Skin of body (tissue), 2 donors: ENCODE measurements around the gene RIC8B. TPM values are rescaled to one million over a fixed set of nuclear protein-coding genes. Genes with fewer than 3 reads are reported as not detected.
"Not testable (repeated sequence)": the region's sequence is repeated elsewhere in the genome, so short reads cannot be mapped to it uniquely, and the experiment has no call there.

Experiments used
- DNase-seq: peaks from one replicate; lab custom pipeline; 2025; lab: John Stamatoyannopoulos, UW
- total RNA-seq: library from RNA; depleted of rRNA; stranded (reverse); fragments of >200 nt; gene quantifications from one replicate; pipeline ENCODE4 v1.2.3, GENCODE V29; 2014

RIC8B gene, protein sequence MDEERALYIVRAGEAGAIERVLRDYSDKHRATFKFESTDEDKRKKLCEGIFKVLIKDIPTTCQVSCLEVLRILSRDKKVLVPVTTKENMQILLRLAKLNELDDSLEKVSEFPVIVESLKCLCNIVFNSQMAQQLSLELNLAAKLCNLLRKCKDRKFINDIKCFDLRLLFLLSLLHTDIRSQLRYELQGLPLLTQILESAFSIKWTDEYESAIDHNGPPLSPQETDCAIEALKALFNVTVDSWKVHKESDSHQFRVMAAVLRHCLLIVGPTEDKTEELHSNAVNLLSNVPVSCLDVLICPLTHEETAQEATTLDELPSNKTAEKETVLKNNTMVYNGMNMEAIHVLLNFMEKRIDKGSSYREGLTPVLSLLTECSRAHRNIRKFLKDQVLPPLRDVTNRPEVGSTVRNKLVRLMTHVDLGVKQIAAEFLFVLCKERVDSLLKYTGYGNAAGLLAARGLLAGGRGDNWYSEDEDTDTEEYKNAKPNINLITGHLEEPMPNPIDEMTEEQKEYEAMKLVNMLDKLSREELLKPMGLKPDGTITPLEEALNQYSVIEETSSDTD
- total RNA-seq: 12.7 TPM

DNA sequence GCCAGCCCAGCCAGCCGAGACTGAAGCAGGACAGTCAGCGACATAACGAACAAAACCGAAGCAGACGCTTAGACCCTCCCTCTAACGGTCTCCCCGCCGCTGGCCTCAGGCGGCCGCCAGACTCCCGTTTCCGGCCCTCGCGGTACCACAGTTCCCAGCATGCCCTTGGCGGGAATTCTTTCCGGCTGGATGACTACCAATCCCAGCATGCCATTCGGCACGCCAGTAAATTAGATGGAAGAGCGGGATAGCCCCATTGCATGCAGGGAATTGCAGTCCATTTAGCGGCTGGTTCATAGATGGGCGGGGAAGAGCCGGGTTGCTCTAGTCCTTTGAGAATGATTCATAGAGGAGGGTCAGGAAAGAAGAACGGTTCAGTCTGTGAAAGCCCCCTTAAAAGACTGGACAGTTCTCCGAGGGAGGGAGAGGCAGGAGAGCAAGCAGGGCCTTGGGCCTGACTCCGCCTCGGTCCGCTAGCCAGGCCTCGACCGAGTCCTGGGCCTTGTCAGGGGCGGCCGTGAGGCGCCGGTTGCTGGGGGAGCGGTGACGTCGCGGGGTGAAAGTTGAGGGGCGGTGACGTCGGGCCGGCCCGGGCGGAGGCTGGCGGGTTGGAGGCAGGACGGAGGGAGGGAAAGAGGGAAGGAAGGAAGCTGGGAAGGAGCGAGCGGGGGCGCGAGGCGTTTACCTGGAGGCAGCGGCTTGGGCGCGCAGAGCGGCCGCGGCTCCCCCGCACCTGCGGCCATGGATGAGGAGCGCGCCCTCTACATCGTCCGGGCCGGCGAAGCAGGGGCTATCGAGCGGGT lies at the start of gene RIC8B:
Gene RIC8B, plus strand, starts transcription at position 678 of the 803 bp plus-strand sequence. Its CDS starts 64 bp downstream, at position 742.
- peak; percentile 99 for DNase-seq

DNA sequence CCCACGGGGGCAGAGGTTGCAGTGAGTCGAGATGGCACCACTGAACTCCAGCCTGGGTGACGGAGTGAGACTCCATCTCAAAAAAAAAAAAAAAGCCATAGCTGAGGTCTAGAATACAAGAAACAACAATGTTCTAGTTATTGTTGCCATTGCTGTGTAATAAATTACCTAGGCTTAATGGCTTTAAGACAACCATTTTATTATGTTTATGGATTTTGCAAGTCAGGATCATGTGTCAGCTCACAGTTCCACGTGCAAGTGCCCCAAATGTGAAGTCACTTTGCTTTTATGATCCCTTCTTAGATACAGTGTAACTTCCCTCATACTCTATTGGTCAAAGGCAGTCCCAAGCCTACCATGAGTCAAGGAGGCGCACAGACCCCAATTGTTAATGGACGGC lies 49.5 kb upstream of the RIC8B start:
- no peak for DNase-seq

DNA sequence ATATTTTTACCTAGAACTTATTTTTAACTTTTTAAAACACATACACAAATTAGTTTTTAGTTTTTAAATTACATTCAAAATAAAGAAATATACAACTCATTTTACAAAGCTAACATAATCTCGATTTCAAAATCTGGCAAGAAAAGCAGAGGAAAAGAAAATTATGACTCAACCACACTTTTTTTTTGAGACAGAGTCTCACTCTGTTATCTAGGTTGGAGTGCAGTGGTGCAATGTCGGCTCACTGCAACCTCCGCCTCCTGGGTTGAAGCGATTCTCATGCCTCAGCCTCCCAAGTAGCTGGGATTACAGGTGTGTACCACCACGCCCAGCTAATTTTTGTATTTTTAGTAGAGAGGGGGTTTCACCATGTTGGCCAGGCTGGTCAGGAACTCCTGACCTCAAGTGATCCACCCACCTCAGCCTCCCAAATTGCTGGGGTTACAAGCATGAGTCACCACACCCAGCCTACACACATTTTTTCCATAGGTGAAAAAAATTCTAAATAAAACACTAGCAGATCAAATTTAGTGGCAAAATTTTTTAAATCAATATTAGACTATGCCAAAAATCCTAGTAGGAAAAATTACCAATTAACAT lies 47.8 kb upstream of the RIC8B start:
- DNase-seq: not testable (repeated sequence)

DNA sequence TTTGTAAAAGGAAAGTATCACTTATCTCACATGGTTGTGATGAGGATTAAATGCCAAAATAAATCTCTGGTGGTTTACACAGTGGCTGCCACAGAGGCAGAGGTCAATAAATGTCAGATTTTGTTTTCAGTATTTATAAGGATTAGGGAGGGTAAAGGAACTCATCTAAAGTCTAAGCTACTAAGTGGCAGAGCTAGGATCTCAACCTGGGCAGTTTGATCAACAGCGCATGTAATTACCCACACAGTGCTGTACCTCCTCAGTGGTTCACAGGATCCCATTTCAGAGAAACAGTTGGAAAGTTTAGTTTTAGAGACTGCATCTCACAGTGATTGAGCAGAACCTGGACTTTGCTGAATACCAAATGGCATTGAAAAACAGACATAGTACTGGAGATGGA lies 44.9 kb upstream of the RIC8B start:
- no peak for DNase-seq

DNA sequence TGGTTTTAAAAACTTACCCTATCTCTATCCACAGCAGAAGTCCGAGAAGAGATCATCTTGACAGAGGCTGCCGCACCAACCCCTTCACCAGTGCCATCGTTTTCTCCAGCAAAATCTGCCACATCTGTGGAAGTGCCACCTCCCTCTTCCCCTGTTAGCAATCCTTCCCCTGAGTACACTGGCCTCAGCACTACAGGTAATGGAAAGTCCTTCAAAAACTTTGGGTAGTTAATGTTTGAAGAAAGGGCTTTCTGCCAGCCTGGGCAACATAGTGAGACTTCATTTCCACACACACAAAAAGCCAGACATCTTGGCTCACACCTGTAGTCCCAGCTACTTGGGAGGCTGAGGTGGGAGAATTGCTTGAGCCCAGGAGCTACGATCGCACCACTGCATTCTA lies 41.6 kb upstream of the RIC8B start:
- no peak for DNase-seq

DNA sequence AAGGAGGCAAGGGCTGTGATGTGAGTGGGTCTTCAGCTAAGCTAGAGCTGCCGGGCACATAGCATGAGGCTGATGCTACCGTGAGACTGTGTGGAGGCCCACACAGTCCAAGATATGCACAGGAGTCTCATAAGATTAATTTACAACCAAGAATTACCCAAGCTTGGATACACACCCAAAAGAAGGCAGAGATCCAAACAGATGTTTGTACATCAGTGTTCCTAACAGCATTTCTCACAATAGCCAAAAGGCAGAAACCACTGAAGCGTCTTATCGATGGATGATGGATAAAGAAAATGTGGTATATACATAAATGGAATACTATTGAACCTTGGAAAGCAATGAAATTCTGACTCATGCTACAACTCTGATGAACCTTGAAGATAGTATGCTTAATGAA lies 40.8 kb upstream of the RIC8B start:
- DNase-seq: peak; percentile 58

DNA sequence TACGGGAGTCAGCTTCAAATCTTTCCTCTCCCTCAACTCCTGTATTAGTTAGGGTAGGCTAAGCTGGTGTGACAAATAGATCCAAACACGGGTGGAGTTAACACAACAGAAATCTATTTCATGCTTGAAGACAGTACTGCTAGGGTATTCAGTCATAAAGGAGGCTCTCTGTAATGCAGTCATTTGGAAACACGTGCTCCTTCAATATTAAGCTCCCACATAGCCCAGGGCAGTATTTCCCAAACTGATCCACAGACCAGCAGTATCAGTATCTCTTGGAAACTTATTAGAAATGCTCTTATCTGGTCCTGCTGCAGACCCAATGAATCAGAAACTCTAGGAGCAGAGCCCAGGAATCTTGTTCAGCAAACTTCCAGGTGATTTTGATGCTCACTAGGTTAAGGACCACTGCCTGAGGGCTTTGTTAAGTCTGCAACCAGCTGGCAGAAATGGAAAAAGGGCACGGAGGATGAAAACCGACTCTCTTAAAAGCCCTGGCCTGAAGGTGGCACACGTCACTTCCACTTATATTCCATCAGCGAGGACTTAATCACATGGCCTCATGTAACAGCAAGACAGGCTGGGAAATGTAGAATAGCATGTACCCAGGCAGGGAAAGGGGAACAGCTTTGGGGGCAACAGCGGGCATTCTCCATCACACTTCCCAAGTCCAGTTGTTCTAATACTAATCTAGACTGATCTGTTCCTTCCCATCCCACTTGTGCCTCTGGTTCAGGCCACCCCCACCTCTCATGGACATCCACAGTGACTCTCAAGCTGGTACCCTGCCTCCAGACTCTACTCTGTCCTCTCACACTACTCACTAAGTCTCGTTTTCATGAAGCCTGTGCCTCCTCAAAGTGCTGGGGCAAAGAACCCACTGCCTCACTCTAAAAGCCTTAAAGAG lies 38.2 kb upstream of the RIC8B start:
- DNase-seq: no peak

DNA sequence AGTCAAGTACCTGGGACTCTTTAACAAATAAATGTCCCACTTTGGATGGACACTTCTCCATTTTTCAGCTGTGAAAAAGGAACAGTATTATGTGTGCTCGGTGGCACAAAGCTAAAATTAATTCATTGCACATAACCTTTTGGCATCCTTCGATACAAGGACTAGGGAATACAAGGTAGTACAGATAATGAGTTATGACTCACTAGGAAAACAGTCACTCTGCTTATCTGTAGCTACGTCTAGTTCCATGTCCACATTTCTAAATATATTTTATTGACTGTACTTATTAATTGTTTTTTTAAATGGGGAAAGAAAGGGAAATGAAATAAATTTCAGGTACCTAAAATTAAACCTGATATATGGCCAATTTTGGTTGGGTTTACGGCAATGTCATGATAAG lies 35.2 kb upstream of the RIC8B start:
- no peak for DNase-seq

DNA sequence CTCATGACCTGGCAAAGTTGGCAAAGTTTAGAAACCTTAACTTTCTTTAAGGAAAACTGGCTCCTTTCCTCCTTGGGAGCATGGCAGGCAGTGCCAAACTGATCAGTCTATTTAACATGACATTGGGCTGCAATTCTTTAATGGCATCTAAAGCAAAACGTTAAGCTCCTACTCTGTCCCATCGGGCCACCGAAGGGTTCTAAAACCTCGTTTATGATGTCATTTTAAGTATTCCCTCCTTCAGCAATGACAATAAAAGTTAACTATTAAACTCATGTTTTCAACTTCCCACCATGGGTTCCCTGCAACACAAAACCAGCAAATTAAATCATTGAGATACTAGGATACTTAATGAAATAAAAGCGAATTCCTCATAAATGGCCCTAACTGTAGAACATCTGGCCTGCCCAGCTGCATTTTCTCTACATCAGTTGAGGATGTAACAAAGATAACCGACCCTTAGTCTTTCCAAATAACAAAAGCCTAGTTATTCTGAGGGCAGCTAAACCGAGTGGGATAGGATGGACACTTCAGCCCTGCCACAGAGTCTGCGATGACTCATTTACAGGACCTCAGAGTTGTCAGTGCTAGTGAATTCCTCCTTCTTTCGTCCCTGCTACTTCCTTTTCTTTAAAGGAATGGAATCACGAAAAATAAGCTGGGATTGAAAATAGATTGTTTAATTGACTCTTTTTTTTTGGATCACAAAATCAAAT lies 34.5 kb upstream of the RIC8B start:
- DNase-seq: no peak

DNA sequence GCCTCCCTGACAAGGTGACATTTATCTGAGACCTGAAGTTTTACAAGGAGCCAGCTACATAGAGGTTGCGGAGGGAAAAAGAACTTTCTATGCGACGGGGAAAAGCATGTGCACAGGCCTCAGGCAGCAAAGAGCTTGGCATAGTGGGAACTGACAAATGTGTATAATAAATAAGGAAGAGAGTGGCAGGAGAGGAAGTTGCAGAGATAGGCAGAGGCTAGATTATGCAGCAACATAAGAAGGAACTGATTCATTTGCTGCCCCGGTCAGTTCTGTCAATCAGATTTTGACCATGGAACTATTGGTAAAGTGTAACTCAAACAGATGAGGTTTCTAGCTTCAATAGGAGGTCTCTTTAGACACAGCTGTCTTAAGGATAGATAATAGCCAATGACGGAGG lies 33.7 kb upstream of the RIC8B start:
- no peak for DNase-seq

DNA sequence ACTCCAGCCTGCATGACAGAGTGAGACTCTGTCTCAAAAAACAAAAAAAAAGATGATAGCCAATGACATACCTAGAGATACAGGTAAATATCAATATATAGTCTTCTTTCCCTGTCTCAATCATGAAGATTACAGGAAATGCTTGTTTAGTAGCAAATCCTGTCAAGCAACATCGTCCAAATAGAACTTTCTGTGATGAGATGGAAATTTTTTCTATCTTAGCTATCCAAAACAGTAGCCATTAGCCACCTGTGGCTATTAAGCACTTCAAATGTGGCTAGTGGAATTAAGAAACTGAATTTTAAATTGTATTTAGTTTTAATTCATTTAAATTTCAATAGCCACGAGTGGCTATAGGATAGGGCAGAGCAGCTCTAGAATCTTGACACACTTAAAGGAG lies 33.2 kb upstream of the RIC8B start:
- DNase-seq: no peak

DNA sequence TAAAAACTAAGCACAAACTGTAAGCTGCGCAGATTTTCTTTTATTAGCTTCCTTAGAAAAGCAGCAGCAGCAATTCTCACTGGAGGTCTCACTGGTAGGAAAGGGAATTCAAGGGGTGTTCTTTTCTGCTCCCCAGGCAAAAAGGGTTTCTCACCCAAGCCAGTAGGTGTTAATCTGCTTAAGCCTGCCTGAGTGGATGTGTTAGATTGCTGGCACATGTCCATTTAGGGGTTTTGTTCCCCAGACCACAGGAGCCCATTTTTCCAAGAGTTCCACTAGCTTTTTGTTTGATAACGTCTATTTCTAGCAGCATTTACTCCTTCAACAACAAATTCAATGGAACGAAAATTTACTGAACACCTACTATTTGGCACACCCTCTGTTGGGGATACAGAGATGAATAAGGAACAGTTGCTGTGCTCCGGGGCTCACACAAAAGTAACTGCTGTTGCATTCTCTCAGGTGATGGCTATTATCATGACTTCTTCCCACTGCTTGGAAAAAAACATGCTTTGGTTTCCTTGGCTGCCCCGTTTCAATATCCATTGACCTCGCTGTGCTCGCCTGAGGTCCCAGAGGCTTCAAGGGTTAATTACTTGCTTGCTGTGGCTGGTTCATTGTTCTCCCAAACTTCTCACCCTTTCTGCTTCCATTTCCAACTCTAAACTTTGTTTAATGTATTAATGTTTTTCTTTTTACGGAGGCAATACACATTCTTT lies 31.1 kb upstream of the RIC8B start:
- DNase-seq: no peak

DNA sequence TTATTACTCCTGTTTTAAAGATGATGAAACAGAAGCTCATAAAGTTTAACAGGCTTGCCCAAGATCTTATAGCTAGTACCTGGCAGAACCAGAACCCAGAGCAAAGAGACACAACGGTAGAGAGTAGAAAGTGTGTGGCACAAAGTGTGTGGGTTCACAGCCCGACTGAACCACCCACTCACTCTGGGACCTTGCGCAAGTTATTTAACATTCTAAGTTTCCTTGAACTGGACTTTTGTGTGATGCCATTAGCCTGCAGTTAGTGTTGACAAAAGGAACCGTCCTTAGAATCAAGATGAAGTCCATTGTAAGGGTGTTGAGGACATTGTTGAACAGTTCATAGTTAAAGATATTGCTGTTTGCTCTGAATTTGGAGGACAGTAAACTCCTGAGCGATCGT lies 29.9 kb upstream of the RIC8B start:
- no peak for DNase-seq

DNA sequence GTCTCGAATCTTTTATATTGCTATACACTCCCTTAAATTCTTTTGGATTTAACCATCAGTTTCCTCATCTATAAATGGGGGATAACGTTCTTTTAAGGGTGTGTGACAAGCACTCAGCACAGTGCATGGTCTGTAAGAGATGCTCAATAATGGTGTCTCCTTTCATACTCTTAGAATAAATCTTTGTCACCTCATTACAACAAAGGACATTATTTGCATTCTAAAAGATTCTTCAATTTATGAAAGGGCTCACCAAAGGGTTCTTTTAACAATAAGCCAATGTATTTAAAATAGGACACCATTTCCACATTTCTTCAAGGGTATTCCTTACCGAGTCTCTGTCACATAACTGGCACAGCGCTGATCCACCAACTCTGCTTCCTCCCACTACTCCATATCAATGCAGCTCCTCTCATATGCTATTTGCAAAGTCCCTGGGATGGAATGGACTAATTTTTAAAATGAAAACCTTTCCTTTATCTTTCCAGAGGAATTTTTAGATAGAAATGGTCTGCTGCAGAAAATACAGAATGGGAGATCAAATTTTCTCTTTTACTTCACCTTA lies 29.2 kb upstream of the RIC8B start:
- no peak for DNase-seq

DNA sequence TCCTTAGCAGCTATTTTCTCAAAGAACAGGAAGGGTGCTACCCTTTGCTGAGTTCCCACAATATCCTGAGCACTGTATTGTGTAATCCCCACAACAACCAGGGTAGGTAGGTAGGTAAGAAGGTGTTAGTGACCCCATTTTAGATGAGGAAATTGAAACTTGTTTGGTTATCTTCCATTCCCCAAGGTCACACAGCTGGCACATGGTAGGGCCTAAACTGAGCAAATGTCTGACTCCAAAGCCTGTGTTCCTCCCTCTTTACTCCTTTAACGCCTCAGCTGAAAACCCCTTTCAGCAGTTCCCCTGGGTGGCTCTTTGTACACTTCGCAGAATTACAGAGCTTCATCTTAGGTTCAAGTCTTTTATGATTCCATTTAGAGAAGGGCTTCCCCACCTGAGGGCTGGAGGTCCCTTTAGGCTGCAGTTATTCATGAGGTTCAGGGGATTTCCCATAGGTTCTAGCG lies 26.5 kb upstream of the RIC8B start:
- DNase-seq: no peak

DNA sequence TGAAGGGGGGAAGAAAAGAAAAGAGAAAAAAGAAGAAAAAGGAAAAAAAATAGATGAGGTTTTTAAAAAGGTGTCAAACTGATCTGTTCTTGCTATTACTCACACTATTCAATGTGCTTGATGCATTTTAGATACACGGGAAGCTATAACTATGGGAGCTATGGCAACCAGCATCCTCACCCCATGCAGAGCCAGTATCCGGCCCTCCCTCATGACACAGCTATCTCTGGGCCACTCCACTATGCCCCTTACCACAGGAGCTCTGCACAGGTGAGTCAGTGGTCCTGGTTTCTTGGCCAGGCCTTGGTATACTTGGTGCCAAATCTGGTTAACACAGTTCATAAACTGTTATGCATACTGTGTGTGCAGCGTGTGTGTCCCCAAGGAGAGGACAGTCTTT lies 24.0 kb upstream of the RIC8B start:
- DNase-seq: no peak

DNA sequence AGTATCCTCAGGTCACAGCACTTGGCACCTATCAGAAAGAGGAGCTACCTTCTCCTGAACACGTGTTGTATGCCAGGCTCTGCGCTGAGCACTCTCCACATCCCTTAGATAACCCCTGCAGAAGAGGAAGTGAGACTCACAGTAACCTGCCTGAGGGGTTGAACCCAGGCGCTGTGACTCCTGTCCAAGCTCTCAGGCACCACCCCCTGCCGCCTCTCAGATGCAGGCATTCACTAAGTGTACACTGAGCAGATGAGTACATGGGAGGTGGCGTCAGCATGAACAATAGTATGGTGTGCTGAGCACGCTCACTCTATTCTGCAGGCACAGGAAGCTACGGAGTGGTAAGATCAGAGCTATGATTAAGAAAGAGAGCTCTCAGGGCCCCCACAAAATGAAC lies 21.0 kb upstream of the RIC8B start:
- DNase-seq: no peak

DNA sequence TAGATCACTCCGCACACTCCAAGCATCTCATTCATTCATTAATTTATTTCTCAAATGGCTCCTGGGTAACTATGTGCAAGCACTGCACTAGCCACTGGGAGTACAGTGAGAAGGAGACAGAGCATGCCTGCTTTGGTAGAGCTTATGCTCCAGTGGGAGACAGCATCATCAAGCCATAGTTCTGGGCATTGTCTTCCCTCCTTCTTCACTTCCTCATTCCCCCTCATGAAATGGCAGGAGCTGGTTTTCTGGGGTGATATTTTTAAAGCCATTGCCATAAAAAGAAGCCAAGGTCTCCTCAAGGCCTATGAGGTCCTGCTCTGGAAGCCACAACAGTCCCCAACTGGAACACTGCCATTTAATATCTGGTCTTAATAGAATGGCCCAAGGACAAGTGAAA lies 20.2 kb upstream of the RIC8B start:
- no peak for DNase-seq
